Cardiac fibroblast (primary cell): ENCODE results near the gene YAF2.
"Not testable (repeated sequence)": the region's sequence is repeated elsewhere in the genome, so short reads cannot be mapped to it uniquely, and the experiment has no call there.

Experiments used
- DNase-seq, 2 donors: peaks; one replicate each; pipeline versions ENCODE4 v3.0.0 to v3.0.0-alpha.2; 2010; ENCODE audit warnings: low read depth in 2 of 2
- H3K4me3 ChIP-seq, 2 donors: replicated peaks in 1 of 2; 1 replicate in 1 of 2; 2 replicates in 1 of 2; pipeline ENCODE4 v1.5.1; 2011; ENCODE audit warnings: low read depth in 2 of 2, low read length in 2 of 2, mild to moderate bottlenecking in 2 of 2, moderate library complexity in 1 of 2
- TF ChIP-seq, protein P1 (sequence below): IDR thresholded peaks from one replicate; pipeline ENCODE4 v1.5.1; 2011; ENCODE audit warnings: low read depth, mild to moderate bottlenecking, low read length, inconsistent platforms

Gene YAF2

DNA sequence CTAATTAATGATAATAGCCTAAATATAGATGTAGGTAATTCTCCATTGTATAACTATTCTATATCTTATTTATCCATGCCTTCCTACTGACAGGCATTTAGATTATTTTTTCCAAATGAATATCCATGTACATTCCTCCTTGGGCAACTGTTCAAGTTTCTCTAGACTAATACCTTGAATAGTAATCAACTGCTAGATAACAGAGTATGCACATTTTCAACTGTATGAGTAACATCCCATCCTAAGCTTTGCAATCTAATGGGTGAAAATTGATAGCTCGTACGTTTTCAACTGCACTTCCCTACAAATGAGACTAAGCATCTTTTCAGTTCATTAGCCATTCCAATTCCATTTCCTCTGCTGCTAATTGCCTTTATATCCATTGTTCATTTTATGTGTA is 37.0 kb downstream of the YAF2 start:
- TF ChIP-seq, protein P1, sequence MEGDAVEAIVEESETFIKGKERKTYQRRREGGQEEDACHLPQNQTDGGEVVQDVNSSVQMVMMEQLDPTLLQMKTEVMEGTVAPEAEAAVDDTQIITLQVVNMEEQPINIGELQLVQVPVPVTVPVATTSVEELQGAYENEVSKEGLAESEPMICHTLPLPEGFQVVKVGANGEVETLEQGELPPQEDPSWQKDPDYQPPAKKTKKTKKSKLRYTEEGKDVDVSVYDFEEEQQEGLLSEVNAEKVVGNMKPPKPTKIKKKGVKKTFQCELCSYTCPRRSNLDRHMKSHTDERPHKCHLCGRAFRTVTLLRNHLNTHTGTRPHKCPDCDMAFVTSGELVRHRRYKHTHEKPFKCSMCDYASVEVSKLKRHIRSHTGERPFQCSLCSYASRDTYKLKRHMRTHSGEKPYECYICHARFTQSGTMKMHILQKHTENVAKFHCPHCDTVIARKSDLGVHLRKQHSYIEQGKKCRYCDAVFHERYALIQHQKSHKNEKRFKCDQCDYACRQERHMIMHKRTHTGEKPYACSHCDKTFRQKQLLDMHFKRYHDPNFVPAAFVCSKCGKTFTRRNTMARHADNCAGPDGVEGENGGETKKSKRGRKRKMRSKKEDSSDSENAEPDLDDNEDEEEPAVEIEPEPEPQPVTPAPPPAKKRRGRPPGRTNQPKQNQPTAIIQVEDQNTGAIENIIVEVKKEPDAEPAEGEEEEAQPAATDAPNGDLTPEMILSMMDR, result no peak
- DNase-seq, result no peak
- no peak overlapping the region for H3K4me3 ChIP-seq

DNA sequence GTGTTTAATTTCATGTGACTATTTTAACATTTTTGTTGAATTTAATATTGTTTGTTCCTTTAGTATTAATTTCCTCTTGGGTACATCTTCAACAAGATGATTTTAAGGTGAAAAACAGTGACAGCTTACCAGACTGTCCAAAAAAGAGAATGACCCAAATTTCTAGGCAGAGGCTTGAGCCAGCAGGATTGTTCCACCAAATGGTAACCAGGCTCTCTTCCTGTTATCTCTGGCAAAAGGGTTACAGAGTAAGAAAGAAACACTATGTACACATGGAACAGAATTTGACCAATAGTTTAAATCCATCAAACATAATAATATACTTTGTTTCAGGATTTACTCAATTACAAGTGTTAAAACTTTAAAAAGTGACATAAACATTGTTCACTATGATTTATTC is 39.0 kb downstream of the YAF2 start:
- H3K4me3 ChIP-seq, result no peak overlapping the region
- TF ChIP-seq, protein P1, result no peak
- no peak for DNase-seq

DNA sequence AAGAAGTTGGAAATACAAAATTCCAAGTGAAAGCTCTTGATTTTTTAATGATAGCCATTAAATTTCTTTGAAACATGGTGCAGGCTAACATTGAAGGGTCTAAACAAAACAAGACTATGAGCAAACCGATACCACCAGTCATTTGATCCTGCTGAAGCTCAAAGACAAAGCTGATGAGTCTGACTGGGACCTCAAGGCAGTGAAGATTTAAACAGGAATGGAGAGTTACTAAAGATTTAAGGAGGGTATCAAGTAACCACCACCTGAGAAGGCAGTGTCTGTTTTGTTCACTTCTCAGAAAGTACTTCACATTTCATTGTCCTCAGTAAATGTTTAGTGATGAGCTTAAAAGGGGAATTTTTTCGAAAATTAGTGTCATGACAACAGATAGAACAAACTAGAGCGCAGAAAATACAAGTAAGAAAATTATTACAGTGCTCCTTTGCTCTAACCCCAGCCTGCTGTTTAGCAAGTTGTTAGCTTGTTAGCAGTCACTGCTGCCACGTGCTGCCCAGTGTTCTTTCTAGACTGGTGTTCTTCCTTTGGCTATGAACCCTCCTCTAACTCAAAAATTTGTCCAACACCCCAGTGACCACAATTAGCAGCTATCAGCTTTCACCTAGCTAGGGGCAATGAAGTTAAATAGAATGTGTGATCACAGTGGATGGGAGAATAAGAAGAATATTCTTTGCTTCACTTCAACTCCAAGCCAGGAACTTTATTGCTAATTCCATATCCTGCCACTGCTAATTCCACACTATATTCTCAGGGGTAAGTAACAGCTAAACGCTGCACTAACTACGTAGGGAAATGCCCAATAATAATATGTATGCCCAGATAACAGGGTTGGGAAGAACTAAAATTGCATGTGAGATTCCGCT is 41.1 kb downstream of the YAF2 start:
- TF ChIP-seq, protein P1, result no peak
- no peak for DNase-seq
- no peak overlapping the region for H3K4me3 ChIP-seq

DNA sequence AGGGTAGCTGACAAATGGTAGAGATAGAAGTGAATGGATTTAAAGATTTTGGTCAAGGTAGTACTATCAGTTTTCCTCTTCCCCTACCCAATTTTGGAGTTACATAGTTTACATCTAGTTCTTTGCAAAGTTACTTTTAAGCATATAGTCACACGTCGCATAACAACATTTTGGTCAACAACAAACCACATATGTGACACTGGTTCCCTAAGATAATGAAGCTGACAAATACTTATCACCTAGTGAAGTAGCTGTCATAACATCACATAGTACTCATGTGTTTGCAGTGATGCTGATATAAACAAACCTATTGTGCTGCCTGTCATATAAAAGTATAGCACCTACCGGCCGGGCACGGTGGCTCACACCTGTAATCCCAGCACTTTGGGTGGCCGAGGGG is 45.4 kb downstream of the YAF2 start:
- DNase-seq, result no peak
- no peak overlapping the region for H3K4me3 ChIP-seq
- TF ChIP-seq, protein P1, result no peak

DNA sequence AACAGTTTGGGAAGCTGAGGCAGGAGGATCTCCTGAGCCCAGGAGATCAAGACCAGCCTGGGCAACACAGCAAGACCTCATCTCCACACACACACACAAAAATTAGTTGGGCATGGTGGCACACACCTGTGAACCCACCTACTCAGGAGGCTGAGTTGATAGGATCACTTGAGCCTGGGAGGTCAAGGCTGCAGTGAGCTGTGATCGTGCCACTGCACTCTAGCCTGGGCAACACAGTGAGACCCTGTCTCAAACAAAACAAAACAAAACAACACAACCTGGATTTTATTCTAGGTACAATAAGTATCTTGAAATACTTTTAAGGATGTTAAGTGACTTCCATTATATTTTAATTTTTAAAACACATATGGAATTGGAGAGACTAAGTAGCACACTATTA is 45.8 kb downstream of the YAF2 start:
- TF ChIP-seq, protein P1, result no peak
- no peak for DNase-seq
- no peak overlapping the region for H3K4me3 ChIP-seq

DNA sequence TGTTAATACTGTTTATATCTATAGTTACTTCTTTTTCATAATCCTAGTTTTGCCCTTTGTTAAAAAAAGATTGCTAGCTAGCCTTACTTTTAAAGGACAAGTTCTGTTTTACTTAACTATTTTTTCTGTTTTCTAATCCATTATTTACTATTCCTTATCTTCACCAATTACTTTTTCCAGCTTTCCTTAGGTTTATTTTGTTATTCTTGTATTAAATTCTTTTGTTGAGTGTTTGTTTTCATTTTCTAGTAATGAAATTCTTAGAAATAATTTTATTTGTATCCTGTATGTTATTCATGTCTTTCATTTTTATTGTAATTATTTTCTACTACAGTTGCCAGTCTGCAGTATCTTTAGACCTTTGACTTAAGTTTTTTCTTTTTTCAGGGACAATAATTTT is 47.7 kb downstream of the YAF2 start:
- TF ChIP-seq, protein P1, result no peak
- no peak for DNase-seq
- H3K4me3 ChIP-seq, result no peak overlapping the region

DNA sequence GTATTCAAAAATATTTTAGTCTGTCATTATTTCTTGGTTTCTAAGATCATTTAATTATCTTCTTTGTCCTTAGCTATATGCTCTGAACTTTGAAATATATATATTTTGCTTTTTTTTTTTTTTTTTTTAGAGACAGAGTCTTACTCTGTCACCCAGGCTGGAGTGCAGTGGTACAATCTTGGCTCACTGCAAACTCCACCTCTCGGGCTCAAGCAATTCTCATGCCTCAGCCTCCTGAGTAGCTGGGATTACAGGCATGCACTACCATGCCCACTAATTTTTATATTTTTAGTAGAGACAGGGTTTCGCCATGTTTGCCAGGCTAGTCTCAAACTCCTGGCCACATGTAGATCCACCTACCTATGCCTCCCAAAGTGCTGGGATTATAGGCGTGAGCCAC is 49.8 kb downstream of the YAF2 start:
- not testable (repeated sequence) for DNase-seq, H3K4me3 ChIP-seq
